GM21528 (cell line): ENCODE results near the gene TMEM131.
"Not testable (repeated sequence)": the region's sequence is repeated elsewhere in the genome, so short reads cannot be mapped to it uniquely, and the experiment has no call there.

Experiments
- ATAC-seq: cut with Tn5 transposase; IDR thresholded peaks from one replicate; pipeline ENCODE4 v1.9.1; 2021; ENCODE audit warnings: mild to moderate bottlenecking, moderate library complexity; ENCODE audit not compliant: unreplicated experiment, low FRiP score

The TMEM131 gene

DNA sequence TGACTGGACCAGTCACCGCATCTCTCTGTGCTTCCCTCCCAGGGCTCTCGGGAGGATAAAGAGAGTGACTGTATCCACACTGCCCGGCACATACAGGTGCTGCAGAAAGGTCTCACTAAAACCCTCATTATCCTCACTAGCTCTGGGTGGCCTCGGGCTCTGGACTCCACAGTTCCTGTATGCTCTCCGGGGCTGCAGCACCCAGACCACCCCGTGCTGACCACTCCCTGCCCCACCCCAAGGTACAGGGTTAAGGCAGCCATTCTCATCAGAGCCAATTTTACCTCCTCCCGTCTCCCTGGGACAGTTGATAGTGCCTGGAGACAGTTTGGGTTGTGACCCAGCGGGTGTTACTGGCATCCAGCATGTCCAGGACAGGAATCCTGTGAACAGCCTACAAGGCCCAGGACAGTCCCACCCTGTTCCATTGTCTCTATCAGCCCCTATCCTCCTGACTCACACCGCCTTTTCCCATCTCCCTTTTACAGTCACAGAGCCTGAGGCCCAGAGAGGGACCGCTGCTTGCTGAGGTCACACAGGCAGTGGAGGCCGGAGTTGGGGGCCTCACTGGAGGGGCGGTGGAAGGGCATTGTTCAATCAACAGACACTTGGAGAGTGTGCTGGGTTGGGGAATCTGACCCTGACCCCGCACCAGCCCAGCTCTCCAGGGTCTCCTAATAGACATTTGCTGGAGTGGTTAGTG lies 280.6 kb downstream of the TMEM131 start:
- no peak for ATAC-seq

GRCh38 chr2:97714084-97714949 lies 281.4 kb downstream of the TMEM131 start:
- no peak for ATAC-seq

GRCh38 chr2:97713296-97714083 lies 282.3 kb downstream of the TMEM131 start, which contains the start of gene ZAP70:
ZAP70 (plus strand) TSS chr2:97713576; CDS start chr2:97724037, 10,461 bp downstream.
- ATAC-seq: no peak

DNA sequence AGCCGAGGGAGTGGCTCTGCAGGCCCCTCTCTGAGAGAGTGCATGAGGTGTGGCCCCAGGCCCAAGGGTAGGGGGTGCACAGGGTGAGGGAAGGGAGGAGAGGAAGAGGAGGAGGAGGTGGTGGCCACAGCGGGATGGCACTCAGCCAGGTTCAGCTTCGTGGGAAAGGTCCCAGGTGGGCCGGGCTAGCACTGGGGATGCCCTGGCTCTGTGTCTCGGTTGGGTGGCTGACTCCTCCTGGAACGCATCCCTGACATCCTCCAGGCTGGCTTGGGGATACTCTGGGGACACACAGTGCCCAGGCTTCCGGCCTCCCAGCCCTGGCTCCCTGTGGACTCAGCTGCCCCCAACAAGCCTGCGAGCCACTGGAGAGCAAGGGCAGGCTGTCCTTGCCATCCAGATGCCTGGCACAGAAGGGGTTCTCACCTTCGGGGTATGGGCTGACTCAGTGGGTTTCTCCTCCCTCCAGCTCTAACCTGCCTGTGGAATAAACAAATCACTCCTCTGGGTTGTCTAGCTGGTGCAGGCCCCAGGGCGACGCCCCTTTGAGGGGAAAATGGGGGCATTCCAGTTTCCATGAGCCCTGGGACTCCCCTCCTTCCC lies 283.0 kb downstream of the TMEM131 start:
- no peak for ATAC-seq

- not testable (repeated sequence) for ATAC-seq
These were observed 283.6 kb downstream of the TMEM131 start for GRCh38 chr2:97712175-97712574.

DNA sequence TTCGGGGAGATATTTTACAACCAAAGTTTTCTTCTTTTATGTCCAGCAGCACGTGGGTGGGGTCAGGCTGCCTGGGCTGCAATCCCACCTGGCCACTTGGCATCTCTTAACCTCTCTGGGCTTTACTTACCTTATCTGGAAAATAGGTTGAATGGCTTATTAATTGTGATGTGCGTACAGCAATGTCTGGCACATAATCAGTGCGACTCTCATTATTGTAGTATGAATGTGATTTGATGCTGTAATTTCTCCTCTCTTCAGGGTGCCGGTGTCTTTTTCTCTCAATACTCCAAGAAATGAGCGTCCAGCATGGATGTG lies 284.4 kb downstream of the TMEM131 start:
- ATAC-seq: no peak

DNA sequence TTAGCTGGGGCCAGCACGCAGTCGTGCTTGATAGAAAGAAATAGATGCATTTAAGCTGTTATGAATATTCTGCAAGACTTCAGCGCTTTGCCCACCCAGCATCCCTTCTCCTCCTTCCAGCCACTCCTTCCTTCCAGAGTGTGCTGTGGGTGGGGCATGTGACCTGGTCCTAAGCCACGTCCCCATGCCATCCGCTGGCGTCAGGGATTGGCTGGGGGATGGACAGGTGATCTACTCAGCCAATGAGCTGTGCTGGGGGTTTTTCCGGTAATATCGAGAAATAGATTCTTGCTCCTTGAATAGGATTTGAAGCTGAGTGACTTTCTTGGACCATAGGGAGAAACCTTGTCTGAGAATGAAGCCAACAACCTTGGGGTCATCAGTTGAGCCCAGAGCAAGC lies 287.1 kb downstream of the TMEM131 start:
- no peak for ATAC-seq

GRCh38 chr2:97708048-97708380 lies 287.7 kb downstream of the TMEM131 start:
- ATAC-seq: no peak

DNA sequence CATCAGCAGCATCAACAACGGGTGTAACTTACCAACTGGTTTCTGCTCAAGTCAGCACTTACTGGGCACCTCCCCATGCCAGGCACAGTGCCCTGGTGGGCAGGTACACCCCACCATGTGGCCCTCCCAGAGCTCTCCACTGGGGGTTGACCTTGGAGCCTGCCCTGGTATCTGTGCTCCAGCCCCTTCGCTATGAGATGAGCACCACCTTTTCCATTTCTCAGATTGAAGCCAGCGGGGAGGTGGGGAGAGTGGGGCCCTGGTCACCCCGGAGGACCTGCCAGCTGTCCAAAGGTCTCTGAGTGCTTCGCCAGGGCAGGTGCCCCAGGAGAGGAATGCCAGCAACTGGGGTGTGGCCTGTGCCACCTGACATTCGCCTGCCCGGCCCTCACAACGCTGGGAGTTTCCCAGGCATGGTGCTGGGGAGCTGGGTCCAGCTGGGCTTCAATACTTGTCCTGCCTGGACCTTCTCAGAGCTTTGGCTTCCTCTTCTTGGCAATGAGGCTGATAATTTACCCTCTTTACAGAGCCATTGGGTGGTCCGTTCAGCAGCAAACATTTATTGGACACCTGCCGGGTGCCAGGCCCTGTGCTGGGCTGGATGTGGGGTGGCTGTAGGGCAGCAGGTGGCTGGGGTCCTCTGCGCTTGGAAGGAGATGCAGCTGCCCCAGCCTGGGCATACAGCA lies 288.2 kb downstream of the TMEM131 start:
- no peak for ATAC-seq

- ATAC-seq: no peak
These were observed 288.9 kb downstream of the TMEM131 start for GRCh38 chr2:97706708-97707345.
